ENCODE results near the gene IQCN. TPM values are rescaled to one million over a fixed set of nuclear protein-coding genes. Genes with fewer than 3 reads are reported as not detected.
A peak's percentile ranks its signal among the peaks of the same experiment; 100 is the strongest.

IQCN gene
- 0.27 and 0.29 TPM in 2 replicates for total RNA-seq (2013; cell fraction: nucleolus; rRNA removed)
- total RNA-seq (2014; rRNA removed) (0.23 and 0.27 TPM in 2 replicates), total RNA-seq (2014; rRNA removed; fragmentation: Illumina TruSeq; extraction: Trizol) (0.27 and 0.28 TPM in 2 replicates), total RNA-seq (2021) (0.54 and 0.64 TPM in 2 replicates), polyA plus RNA-seq (2011; rRNA removed) (0.01 TPM in 1 of 2 replicates, not detected in the other), polyA plus RNA-seq (2014; fragmentation: Illumina TruSeq; extraction: Trizol) (0.08 and 0.19 TPM in 2 replicates), polyA plus RNA-seq (2014; fragmentation: Nextera tagmentation; extraction: Ambion mirVana) (not detected), polyA plus RNA-seq (2014; rRNA removed) (0.45 and 0.72 TPM in 2 replicates), polyA plus RNA-seq (2016; fragmentation: Nextera tagmentation; extraction: Ambion mirVana) (under 1 TPM in 1 of 2 experiments, not detected in 1; 0.07 TPM), polyA minus RNA-seq (2011; rRNA and poly(A)+ RNA removed) (0.05 and 0.07 TPM in 2 replicates), Bru-seq, nascent RNA (percentile 37 among the genes with signal in this experiment), BruChase-seq, experiment 1, labeled RNA remaining after a 6-hour chase (percentile 37 among the genes with signal in this experiment), BruChase-seq, experiment 2, labeled RNA remaining after a 2-hour chase (percentile 33 among the genes with signal in this experiment)
- polyA plus RNA-seq (2011; ENCODE audit: low read depth), result 0.73 TPM
- polyA plus RNA-seq (2011; cell fraction: cytosol; rRNA removed), result under 0.01 and 0.02 TPM in 2 replicates
- 0.19 and 0.22 TPM in 2 replicates for polyA plus RNA-seq (2011; cell fraction: nucleus; rRNA removed)
- 0.67 and 0.68 TPM in 2 replicates for polyA plus RNA-seq (2012)
- not detected in 2 replicates for polyA minus RNA-seq (2011; cell fraction: cytosol; rRNA and poly(A)+ RNA removed)
- 0.12 and 0.38 TPM in 2 replicates for polyA minus RNA-seq (2011; cell fraction: nucleus; rRNA and poly(A)+ RNA removed)
- long read RNA-seq, experiment 1, result 0 reads
- long read RNA-seq, experiment 2, result 0 reads

- no peaks in the 10 kb centered on the region for H3K9me3 ChIP-seq (replicated peaks; ENCODE audit: control insufficient read depth, insufficient read depth, low read length)
- ATAC-seq, result no peak
- ChIA-PET CTCF (interaction anchor here (0.6 to 14.1 kb wide), 3 partner anchors 9 to 66 kb away, joined by 3 to 516 read pairs (median 5); no protein-coding TSS in a partner anchor), POLR2A (no interaction called here), SMC1A (ENCODE audit: uncharacterized antibody, unreplicated experiment) (interaction anchor here (0.7 to 1.1 kb wide), 3 partner anchors 52 to 264 kb away, joined by 3 to 4 read pairs (median 4); no protein-coding TSS in a partner anchor), RAD21 (ENCODE audit: unreplicated experiment) (interaction anchor here (0.7 to 1.4 kb wide), 2 partner anchors 54 to 66 kb away, joined by 5 to 7 read pairs; no protein-coding TSS in a partner anchor)
- intact Hi-C loops (cut with micrococcal nuclease; ENCODE audit: unreplicated experiment), result no loop called here
- FAIRE-seq, result no peak
- WGBS (ENCODE audit: insufficient coverage, insufficient replicate concordance, low lambda C conversion rate, missing lambda C conversion rate), result 83% methylated on average over 8 of the region's 9 CpGs
- DNase-seq (ENCODE audit: low read depth, low spot score), result no peak
- H3K4me3 ChIP-seq, result no peak within 1 kb of the TSS
- no peak within 1 kb of the TSS for H2AFZ ChIP-seq (ENCODE audit: control insufficient read depth, low read depth, low read length)
- H3K79me2 ChIP-seq (ENCODE audit: control insufficient read depth, insufficient read depth, low read length), result peaks cover 17% of the 10 kb centered on the region
- no peaks in the 10 kb centered on the region for H3K27me3 ChIP-seq (replicated peaks in 1 of 2; ENCODE audit: control insufficient read depth in 2 of 2, insufficient read depth in 2 of 2, low read length in 1 of 2)
- H3K4me2 ChIP-seq (ENCODE audit: control insufficient read depth, insufficient read depth), result no peak within 1 kb of the TSS
- peaks cover 13% of the 10 kb centered on the region for H4K20me1 ChIP-seq (ENCODE audit: control insufficient read depth, insufficient read depth)
- peaks cover 13% of the 10 kb centered on the region for H3K4me1 ChIP-seq (ENCODE audit: control insufficient read depth, insufficient read depth, low read length)
- H3K27ac ChIP-seq (ENCODE audit: control insufficient read depth, insufficient read depth), result no peak within 1 kb of the TSS
- no peak within 1 kb of the TSS for H3K9ac ChIP-seq (ENCODE audit: control insufficient read depth, insufficient read depth, low read length)
- peak; percentile 27; the same call in 1 of the 2 replicates for TF ChIP-seq NR2F1 (conservative IDR thresholded peaks at IDR 0.05)
- no peak for TF ChIP-seq IRF3 (IDR thresholded peaks at IDR 0.05)
- no peak for TF ChIP-seq MLLT1 (IDR thresholded peaks at IDR 0.05)
- no peak for TF ChIP-seq YBX1 (IDR thresholded peaks at IDR 0.05)
- TF ChIP-seq PML (IDR thresholded peaks at IDR 0.05; ENCODE audit: low read length), result no peak; the same call in 1 of the 2 replicates
- no peak for TF ChIP-seq REST (IDR thresholded peaks at IDR 0.05; ENCODE audit: low read depth, low read length)
- TF ChIP-seq WRNIP1 (IDR thresholded peaks at IDR 0.05; ENCODE audit: borderline replicate concordance, low read depth, low read length), result no peak
- TF ChIP-seq MEF2A (IDR thresholded peaks at IDR 0.05; ENCODE audit: insufficient read depth, low read depth, low read length), result no peak
- no peak for TF ChIP-seq ZNF207 (IDR thresholded peaks at IDR 0.05; ENCODE audit: borderline replicate concordance)
- TF ChIP-seq POLR2AphosphoS5 (IDR thresholded peaks at IDR 0.05; ENCODE audit: low read length), result no peak
- TF ChIP-seq ELK1 (IDR thresholded peaks at IDR 0.05; ENCODE audit: low read depth, low read length), result no peak
- no peak for TF ChIP-seq HDAC2 (IDR thresholded peaks at IDR 0.05)
- no peak for TF ChIP-seq CHD1 (IDR thresholded peaks at IDR 0.05; ENCODE audit: low read depth, low read length)
- peak; percentile 8; the same call in 1 of the 2 replicates for TF ChIP-seq POLR2A (IDR thresholded peaks at IDR 0.05; ENCODE audit: low read depth, low read length)
- no peak for TF ChIP-seq STAT1 (conservative IDR thresholded peaks at IDR 0.05)
- H3K36me3 ChIP-seq (ENCODE audit: control insufficient read depth in 2 of 2, insufficient read depth in 2 of 2, low read length in 1 of 2), result peaks cover 0 to 4% of the 10 kb centered on the region in 2 experiments; a peak in 2 of 4 replicates
- in situ Hi-C loops (cut with MboI), result no loop called here
- no TSS peak for BruUV-seq (replicated peaks)
Measured at GRCh38 chr19:18274219-18274780, at the start of gene IQCN. Gene IQCN (minus strand): TSS chr19:18274452. CDS start chr19:18269478, 4,974 bp downstream.
